ENCODE measurements around the gene TAMALIN.

TAMALIN gene

DNA sequence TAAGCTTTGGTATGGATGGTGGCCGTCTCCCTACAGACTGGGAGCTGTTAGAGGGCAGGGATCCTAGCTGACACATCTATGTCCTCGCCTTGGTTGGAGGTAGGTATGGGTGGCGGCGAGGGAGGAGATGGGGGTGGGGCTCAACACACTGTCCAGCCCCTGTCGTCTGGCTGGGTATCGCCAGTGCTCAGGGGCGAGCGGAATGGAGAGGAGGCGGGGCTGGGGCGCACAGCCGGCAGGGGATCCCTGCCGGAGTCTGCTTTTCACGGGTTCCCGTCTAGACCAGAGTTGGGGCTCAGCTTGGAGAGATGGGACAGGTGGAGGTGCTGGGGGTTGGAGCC, 16.1 kb downstream of the TAMALIN start:
- no peaks in the 10 kb centered on the region for H3K27me3 ChIP-seq (ENCODE audit: insufficient read depth, low read length, poor library complexity, severe bottlenecking)
- TF ChIP-seq, protein P1, sequence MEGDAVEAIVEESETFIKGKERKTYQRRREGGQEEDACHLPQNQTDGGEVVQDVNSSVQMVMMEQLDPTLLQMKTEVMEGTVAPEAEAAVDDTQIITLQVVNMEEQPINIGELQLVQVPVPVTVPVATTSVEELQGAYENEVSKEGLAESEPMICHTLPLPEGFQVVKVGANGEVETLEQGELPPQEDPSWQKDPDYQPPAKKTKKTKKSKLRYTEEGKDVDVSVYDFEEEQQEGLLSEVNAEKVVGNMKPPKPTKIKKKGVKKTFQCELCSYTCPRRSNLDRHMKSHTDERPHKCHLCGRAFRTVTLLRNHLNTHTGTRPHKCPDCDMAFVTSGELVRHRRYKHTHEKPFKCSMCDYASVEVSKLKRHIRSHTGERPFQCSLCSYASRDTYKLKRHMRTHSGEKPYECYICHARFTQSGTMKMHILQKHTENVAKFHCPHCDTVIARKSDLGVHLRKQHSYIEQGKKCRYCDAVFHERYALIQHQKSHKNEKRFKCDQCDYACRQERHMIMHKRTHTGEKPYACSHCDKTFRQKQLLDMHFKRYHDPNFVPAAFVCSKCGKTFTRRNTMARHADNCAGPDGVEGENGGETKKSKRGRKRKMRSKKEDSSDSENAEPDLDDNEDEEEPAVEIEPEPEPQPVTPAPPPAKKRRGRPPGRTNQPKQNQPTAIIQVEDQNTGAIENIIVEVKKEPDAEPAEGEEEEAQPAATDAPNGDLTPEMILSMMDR (conservative IDR thresholded peaks at IDR 0.05; ENCODE audit: low read length) = no peak
- no peak for TF ChIP-seq EZH2phosphoT487 (IDR thresholded peaks at IDR 0.05; ENCODE audit: borderline replicate concordance)

DNA sequence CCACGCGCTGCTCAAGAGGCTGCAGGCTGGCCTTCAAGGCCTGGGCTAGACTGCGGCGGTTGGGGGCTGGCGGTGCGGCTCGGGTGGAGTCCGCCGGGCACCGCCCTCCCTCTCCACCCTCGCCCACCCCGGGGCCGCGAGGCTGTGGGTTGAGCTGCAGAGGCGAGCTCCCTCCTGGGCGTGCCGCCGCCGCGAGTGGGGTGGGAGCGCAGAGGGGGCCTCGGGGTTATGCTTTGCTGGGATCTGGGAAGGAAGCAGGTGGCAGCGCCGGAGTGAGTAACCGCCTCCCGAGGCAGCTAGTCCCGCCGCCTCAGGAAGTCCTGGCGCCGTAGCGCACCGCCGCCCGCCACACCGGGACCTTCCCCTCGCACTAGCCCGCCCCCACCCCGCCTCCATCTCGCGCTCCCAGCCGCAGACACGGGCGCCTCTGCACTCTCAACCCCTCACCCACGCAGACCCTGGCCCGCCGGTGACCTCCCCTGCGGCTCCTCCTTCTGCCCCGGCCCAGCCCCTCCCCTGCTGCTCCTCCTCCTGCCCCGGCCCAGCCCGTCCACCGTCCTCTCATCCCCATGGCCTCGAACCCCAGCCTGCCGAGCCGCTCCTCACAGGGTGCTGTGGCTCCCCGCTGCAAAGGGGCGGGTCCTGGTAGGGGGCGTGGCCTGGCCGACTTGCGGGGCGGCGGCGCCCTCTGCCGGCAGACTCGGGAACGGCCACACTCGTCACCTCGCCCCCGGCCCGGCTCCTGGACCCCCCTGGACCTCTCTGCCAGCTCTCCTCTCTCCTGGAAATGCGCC, 16.6 kb downstream of the TAMALIN start:
- Histone ChIP-seq H3K4me3 (ENCODE audit: low read length, poor library complexity, severe bottlenecking) (peak overlapping the region; percentile 74), H3K9me3 (ENCODE audit: insufficient read depth, low read depth, low read length) (no peaks in the 10 kb centered on the region), H3F3A (ENCODE audit: low read depth) (no peaks in the 10 kb centered on the region), H3K9ac (ENCODE audit: low read depth, low read length, poor library complexity, severe bottlenecking) (peak overlapping the region; percentile 68), H3K36me3 (ENCODE audit: insufficient read depth, low read length) (no peaks in the 10 kb centered on the region), H4K20me1 (ENCODE audit: insufficient read depth, low read length, poor library complexity, severe bottlenecking) (no peaks in the 10 kb centered on the region), H3K4me1 (ENCODE audit: insufficient read depth, low read length, poor library complexity, severe bottlenecking) (peaks cover 31% of the 10 kb centered on the region), H2AFZ (ENCODE audit: low read length) (peak overlapping the region; percentile 81), H3K27me3 (ENCODE audit: insufficient read depth, low read length, poor library complexity, severe bottlenecking) (no peaks in the 10 kb centered on the region), H3K4me2 (ENCODE audit: low read depth, low read length, poor library complexity, severe bottlenecking) (peak overlapping the region; percentile 82), H3K79me2 (ENCODE audit: insufficient read depth, low read length) (no peaks in the 10 kb centered on the region), H3K9me2 (replicated peaks; ENCODE audit: low read depth, low read length) (no peaks in the 10 kb centered on the region)
- no peak for TF ChIP-seq EZH2phosphoT487 (IDR thresholded peaks at IDR 0.05; ENCODE audit: borderline replicate concordance)
- TF ChIP-seq, protein P1 (conservative IDR thresholded peaks at IDR 0.05; ENCODE audit: low read length) = peak; percentile 90

More for the DNA sequence above, 16.1 kb downstream of the TAMALIN start:
- peak overlapping the region; percentile 74 for H3K4me3 ChIP-seq (ENCODE audit: low read length, poor library complexity, severe bottlenecking)
- H3F3A ChIP-seq (ENCODE audit: low read depth) = no peaks in the 10 kb centered on the region
- H3K9ac ChIP-seq (ENCODE audit: low read depth, low read length, poor library complexity, severe bottlenecking) = peak overlapping the region; percentile 68
- no peaks in the 10 kb centered on the region for H3K9me3 ChIP-seq (ENCODE audit: insufficient read depth, low read depth, low read length)
- H4K20me1 ChIP-seq (ENCODE audit: insufficient read depth, low read length, poor library complexity, severe bottlenecking) = no peaks in the 10 kb centered on the region
- H3K79me2 ChIP-seq (ENCODE audit: insufficient read depth, low read length) = no peaks in the 10 kb centered on the region
- no peaks in the 10 kb centered on the region for H3K36me3 ChIP-seq (ENCODE audit: insufficient read depth, low read length)
- peak overlapping the region; percentile 81 for H2AFZ ChIP-seq (ENCODE audit: low read length)
- peak overlapping the region; percentile 82 for H3K4me2 ChIP-seq (ENCODE audit: low read depth, low read length, poor library complexity, severe bottlenecking)
- no peaks in the 10 kb centered on the region for H3K9me2 ChIP-seq (replicated peaks; ENCODE audit: low read depth, low read length)
- peaks cover 31% of the 10 kb centered on the region for H3K4me1 ChIP-seq (ENCODE audit: insufficient read depth, low read length, poor library complexity, severe bottlenecking)

DNA sequence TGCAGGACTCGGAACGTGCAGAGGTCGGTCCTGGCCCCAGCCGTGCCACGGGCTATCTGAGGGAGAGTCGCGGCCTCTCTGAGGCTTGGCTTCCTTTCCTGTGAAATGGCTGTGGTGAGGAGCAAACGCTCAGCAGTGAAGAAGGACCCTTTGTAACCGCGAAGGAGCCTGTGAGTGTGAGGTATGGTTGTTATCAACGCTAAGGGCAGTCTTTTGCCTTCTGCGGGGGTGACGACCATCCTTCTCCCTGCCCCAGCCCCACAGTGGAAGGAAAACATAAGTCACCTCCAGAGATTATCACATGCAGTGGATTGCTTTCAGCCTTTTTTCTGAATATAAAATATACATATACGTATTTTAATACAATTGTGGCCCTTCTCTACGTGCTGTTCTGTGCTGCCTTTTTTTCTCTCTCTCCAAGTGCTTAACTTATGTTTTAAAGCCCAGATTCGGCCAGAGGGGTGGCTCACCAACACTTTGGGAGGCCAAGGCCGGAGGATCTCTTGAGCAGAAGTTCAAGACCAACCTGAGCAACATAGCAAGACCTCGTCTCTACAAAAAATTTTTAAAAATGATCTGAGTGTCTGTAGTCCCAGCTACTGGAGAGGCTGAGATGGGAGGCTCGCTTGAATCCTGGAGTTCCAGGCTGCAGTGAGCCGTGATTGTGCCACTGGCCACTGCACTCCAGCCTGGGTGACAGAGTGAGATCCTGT, 17.4 kb downstream of the TAMALIN start:
- Histone ChIP-seq H3K36me3 (ENCODE audit: insufficient read depth, low read length) (no peaks in the 10 kb centered on the region), H3F3A (ENCODE audit: low read depth) (no peaks in the 10 kb centered on the region), H3K27me3 (ENCODE audit: insufficient read depth, low read length, poor library complexity, severe bottlenecking) (no peaks in the 10 kb centered on the region), H3K9me2 (replicated peaks; ENCODE audit: low read depth, low read length) (no peaks in the 10 kb centered on the region), H3K79me2 (ENCODE audit: insufficient read depth, low read length) (no peaks in the 10 kb centered on the region), H3K4me1 (ENCODE audit: insufficient read depth, low read length, poor library complexity, severe bottlenecking) (peaks cover 31% of the 10 kb centered on the region), H3K4me2 (ENCODE audit: low read depth, low read length, poor library complexity, severe bottlenecking) (peak overlapping the region; percentile 82), H2AFZ (ENCODE audit: low read length) (peak overlapping the region; percentile 81), H3K9ac (ENCODE audit: low read depth, low read length, poor library complexity, severe bottlenecking) (peak overlapping the region; percentile 68), H3K4me3 (ENCODE audit: low read length, poor library complexity, severe bottlenecking) (peak overlapping the region; percentile 74), H3K9me3 (ENCODE audit: insufficient read depth, low read depth, low read length) (no peaks in the 10 kb centered on the region), H4K20me1 (ENCODE audit: insufficient read depth, low read length, poor library complexity, severe bottlenecking) (no peaks in the 10 kb centered on the region)
- TF ChIP-seq, protein P1 (conservative IDR thresholded peaks at IDR 0.05; ENCODE audit: low read length) = peak; percentile 36; the same call in 1 of the 2 replicates
- TF ChIP-seq EZH2phosphoT487 (IDR thresholded peaks at IDR 0.05; ENCODE audit: borderline replicate concordance) = no peak
